Measurements from ENCODE around the gene ZNF579. TPM values are rescaled to one million over a fixed set of nuclear protein-coding genes. Genes with fewer than 3 reads are reported as not detected.

Gene ZNF579
- total RNA-seq, 1 donor from 2014 or later = 29.1 TPM

DNA sequence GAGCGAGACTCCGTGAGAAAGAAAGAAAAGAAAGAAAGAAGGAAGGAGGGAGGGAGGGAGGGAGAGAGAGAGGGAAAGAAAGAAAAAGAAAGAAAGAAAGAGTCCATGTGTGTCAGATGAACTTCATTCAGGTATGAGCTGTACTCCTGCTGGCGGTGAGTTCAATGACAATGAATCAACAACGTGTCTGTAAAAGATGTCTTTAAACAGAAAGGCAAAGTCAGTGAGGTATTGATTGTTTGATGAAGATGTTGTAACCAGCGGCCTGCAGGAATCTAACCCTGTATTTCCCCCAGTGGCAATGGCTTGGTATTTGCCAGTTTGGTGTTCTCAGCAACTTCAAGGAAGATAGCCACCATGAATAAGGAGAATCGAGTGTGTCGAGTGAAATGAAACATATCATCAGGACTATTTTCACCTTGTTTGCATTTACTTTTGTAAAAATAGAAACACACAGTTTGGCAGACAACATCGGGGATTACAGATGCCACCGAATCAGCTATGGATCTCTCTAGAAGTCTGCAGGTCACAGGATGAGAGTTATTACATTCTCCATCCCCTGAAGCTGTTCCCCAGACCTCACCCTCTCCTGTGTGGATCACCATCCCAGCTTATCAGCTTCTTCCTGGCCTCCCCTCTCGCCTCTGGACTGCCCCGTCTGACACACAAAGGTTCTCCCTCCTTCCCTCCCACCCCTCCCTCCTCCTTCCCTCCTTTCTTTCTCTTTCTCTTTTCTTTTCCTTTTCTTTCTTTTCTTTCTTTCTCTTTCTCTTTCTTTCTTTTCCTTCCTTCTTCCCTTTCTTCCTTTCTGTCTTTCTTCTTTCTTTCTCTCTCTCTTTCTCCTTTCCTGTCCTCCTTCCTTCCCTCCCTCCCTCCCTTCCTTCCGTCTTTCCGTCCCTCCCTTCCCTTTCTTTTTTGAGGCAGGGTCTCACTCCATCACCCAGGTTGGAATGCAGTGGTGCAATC lies 27.1 kb downstream of the ZNF579 start:
- Mint-ChIP-seq H3K36me3 (ENCODE audit: low read depth) (no peaks in the 10 kb centered on the region), H3K4me1 (peaks cover 29% of the 10 kb centered on the region), H3K27ac (ENCODE audit: unreplicated experiment) (no peak overlapping the region), H3K27me3 (ENCODE audit: low read depth) (peaks cover 34% of the 10 kb centered on the region), H3K9me3 (no peaks in the 10 kb centered on the region), H3K4me3 (no peak overlapping the region)
- TF ChIP-seq, protein P1, sequence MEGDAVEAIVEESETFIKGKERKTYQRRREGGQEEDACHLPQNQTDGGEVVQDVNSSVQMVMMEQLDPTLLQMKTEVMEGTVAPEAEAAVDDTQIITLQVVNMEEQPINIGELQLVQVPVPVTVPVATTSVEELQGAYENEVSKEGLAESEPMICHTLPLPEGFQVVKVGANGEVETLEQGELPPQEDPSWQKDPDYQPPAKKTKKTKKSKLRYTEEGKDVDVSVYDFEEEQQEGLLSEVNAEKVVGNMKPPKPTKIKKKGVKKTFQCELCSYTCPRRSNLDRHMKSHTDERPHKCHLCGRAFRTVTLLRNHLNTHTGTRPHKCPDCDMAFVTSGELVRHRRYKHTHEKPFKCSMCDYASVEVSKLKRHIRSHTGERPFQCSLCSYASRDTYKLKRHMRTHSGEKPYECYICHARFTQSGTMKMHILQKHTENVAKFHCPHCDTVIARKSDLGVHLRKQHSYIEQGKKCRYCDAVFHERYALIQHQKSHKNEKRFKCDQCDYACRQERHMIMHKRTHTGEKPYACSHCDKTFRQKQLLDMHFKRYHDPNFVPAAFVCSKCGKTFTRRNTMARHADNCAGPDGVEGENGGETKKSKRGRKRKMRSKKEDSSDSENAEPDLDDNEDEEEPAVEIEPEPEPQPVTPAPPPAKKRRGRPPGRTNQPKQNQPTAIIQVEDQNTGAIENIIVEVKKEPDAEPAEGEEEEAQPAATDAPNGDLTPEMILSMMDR (conservative IDR thresholded peaks at IDR 0.05) = no peak
- no peak for DNase-seq (ENCODE audit: low read depth, low spot score)

DNA sequence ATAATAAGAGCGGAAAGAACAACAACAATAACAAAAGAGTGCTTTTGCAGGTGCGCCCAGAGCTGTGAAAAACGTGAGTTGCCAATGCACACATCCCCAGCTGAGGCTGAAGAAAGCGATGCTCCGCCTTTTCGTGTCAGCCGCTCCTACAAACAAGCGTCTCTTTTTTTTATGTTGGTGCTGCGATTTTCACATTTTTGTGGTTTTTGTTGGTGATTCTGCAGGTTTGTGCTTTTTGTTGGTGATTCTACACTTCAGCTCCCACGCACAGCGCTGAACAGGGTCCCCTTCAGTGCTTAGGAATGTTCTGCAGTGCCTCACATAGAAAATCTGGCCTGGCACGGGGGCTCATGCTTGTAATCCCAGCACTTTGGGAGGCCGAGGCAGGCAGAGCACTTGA lies 28.0 kb downstream of the ZNF579 start:
- Mint-ChIP-seq H3K9me3 (no peaks in the 10 kb centered on the region), H3K4me1 (peaks cover 29% of the 10 kb centered on the region), H3K4me3 (no peak overlapping the region), H3K27ac (ENCODE audit: unreplicated experiment) (no peak overlapping the region), H3K27me3 (ENCODE audit: low read depth) (peaks cover 34% of the 10 kb centered on the region), H3K36me3 (ENCODE audit: low read depth) (no peaks in the 10 kb centered on the region)
- TF ChIP-seq, protein P1 (conservative IDR thresholded peaks at IDR 0.05) = no peak
- no peak for DNase-seq (ENCODE audit: low read depth, low spot score)

DNA sequence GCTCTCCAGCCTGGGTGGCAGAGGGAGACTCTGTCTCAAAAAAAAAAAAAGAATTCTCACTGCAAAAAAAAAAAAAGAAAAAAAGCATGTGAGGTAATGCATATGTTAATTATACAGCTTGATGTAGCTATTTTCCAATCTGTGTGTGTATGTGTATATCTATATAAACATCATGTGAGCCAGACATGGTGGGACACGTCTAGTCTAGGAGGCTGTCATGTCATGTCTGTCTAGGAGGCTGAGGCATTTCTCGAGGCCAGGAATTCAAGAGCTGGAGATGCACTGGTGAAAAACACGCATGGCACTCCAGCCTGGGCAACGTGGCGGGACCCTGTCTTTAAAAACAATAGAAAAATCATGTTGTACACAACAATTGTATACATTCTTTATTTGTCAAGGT lies 28.4 kb downstream of the ZNF579 start:
- Mint-ChIP-seq H3K27me3 (ENCODE audit: low read depth) (peaks cover 34% of the 10 kb centered on the region), H3K36me3 (ENCODE audit: low read depth) (no peaks in the 10 kb centered on the region), H3K4me3 (no peak overlapping the region), H3K4me1 (peaks cover 29% of the 10 kb centered on the region), H3K27ac (ENCODE audit: unreplicated experiment) (no peak overlapping the region), H3K9me3 (no peaks in the 10 kb centered on the region)
- no peak for DNase-seq (ENCODE audit: low read depth, low spot score)
- TF ChIP-seq, protein P1 (conservative IDR thresholded peaks at IDR 0.05) = no peak

DNA sequence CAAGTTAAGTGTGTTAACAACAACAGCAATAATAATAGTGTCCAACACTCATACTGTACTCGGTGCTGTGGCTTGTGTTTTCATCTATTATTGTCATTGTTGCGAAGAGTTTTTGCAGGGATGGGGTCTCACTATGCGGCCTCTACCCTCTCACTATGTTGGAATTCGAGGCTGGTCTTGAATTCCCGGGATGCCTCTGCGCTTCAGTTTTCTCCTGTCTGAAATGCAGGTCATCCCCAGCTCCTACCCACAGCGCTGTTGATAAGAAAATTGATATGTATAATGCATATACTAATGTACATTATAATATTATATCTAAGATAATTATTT lies 30.4 kb downstream of the ZNF579 start:
- H3K36me3 Mint-ChIP-seq (ENCODE audit: low read depth) = no peaks in the 10 kb centered on the region
- no peak for DNase-seq (ENCODE audit: low read depth, low spot score)
- no peaks in the 10 kb centered on the region for H3K9me3 Mint-ChIP-seq
- TF ChIP-seq, protein P1 (conservative IDR thresholded peaks at IDR 0.05) = peak; percentile 31
- H3K4me3 Mint-ChIP-seq = peak overlapping the region; percentile 68
- H3K4me1 Mint-ChIP-seq = peaks cover 38% of the 10 kb centered on the region
- peaks cover 34% of the 10 kb centered on the region for H3K27me3 Mint-ChIP-seq (ENCODE audit: low read depth)
- no peak overlapping the region for H3K27ac Mint-ChIP-seq (ENCODE audit: unreplicated experiment)

DNA sequence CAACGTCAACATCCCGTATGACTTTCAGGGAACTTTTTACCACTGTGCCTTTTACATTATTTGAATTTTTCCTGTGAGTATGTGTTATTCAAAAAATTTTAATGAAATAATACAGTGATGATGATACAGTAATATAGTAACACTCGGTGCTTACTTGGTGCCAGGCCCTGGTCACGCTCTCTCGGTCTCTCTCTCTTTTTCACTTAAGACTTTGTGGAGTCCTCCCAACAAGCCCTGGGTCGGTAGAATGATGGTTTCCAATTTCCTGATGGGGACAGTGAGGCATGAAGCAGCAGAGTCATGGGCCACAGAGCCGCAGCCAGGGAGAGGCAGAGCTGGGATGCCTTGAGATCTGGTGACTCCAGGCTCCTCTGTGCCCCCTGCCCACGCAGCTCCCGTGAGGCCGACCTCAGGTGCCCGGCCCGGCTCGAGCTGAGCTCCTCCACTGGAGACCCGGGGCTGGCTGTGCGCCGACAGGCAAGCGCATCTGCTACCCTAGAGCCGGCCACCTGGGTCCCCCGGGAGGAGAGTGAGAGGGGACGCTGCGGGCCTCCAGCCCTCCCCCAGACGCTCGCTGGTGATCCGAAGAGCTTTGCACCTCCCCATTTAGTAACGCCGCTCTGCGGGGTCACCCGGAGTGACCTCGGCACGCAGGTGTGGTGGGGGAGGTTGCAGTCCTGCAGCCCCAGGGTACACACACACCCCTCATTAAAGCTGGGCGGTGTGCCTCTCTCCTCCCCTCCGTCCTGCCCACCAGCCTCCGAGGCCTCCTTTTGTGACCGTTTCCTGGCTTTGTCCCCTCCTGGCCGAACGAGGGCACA lies 30.9 kb downstream of the ZNF579 start:
- TF ChIP-seq, protein P1 (conservative IDR thresholded peaks at IDR 0.05) = no peak
- DNase-seq (ENCODE audit: low read depth, low spot score) = peak; percentile 16
- Mint-ChIP-seq H3K9me3 (no peaks in the 10 kb centered on the region), H3K27ac (ENCODE audit: unreplicated experiment) (no peak overlapping the region), H3K36me3 (ENCODE audit: low read depth) (no peaks in the 10 kb centered on the region), H3K27me3 (ENCODE audit: low read depth) (peaks cover 34% of the 10 kb centered on the region), H3K4me3 (peak overlapping the region; percentile 68), H3K4me1 (peaks cover 37% of the 10 kb centered on the region)

Data from neural crest cell (in vitro differentiated cells).